ENCODE data around the gene ZBP1. TPM values are rescaled to one million over a fixed set of nuclear protein-coding genes. Genes with fewer than 3 reads are reported as not detected.

Gene ZBP1
- total RNA-seq, 1 experiment from 2014 or later: not detected

DNA sequence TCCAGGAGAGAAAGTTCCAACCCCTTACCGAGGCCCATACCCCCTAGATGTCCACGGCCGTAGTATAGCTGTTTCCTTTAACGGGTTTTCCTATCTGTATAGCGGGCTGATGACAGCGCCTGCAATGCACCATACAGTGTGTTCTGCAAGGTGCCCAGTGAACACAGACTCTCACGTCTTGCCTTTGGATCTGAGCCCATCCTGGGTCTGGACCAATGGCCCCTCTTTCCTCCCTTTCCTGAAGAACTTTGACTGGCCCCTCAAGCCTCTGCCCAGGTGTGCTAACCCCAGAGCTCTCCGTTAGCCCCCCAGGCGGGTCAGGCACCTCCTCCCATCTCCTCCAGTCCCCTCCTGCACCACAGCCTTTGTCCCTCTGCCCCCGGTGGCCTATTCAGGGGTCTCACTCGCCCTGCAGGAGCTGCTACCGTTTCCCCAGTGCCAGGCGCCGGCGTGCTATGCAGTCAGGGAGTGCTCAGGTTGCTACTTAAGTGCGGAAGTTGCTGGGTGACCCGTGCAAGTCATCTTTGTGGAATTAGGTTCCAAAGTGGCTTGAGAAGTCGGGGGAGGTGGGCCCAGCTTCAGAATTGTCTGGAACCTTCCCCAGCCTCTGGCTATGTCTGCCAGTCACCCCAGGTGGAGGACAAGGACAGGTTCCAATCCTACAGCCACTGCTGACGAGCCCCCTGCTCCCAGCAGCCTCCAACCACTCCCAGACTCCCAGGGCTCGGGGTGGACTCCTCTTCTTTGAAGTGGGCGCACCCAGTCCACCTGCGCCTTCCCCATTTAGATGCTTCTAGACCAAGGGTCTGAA is 35.0 kb upstream of the ZBP1 start:
- Histone ChIP-seq H3K4me1 (ENCODE audit: insufficient read depth, low read length) (no peaks in the 10 kb centered on the region), H3K36me3 (ENCODE audit: low read depth, low read length) (peaks cover 53% of the 10 kb centered on the region), H3K9ac (ENCODE audit: low read length) (no peak overlapping the region), H3K27ac (ENCODE audit: low read length) (no peak overlapping the region), H3F3A (ENCODE audit: low read length, unreplicated experiment) (no peaks in the 10 kb centered on the region), H3K9me3 (ENCODE audit: low read length) (no peaks in the 10 kb centered on the region), H3K9me2 (replicated peaks; ENCODE audit: low read length) (no peaks in the 10 kb centered on the region), H3K27me3 (ENCODE audit: low read length) (no peaks in the 10 kb centered on the region), H3K79me2 (ENCODE audit: low read length) (peaks cover 11% of the 10 kb centered on the region), H4K20me1 (ENCODE audit: low read length) (no peaks in the 10 kb centered on the region), H3K4me3 (ENCODE audit: low read length) (no peak overlapping the region), H2AFZ (ENCODE audit: low read length) (no peak overlapping the region), H3K4me2 (ENCODE audit: low read length) (no peak overlapping the region)
- intact Hi-C loops (cut with micrococcal nuclease): loop anchor here (1.0 to 2.0 kb wide), 4 partner anchors 32 to 554 kb away; no protein-coding TSS in a partner anchor
- CTCF ChIA-PET: interaction anchor here (0.7 to 0.9 kb wide), 2 partner anchors 54 to 56 kb away, joined by 3 to 12 read pairs; no protein-coding TSS in a partner anchor
- POLR2A ChIA-PET (ENCODE audit: unreplicated experiment): no interaction called here
- no TSS peak for BruUV-seq (replicated peaks)
- no peak for ATAC-seq
- DNase-seq: peak; percentile 10
- TF ChIP-seq EZH2 (IDR thresholded peaks at IDR 0.05; ENCODE audit: low read length, unreplicated experiment) (no peak), EZH2phosphoT487 (IDR thresholded peaks at IDR 0.05; ENCODE audit: borderline replicate concordance, low read length) (no peak)
- TF ChIP-seq, protein P1, sequence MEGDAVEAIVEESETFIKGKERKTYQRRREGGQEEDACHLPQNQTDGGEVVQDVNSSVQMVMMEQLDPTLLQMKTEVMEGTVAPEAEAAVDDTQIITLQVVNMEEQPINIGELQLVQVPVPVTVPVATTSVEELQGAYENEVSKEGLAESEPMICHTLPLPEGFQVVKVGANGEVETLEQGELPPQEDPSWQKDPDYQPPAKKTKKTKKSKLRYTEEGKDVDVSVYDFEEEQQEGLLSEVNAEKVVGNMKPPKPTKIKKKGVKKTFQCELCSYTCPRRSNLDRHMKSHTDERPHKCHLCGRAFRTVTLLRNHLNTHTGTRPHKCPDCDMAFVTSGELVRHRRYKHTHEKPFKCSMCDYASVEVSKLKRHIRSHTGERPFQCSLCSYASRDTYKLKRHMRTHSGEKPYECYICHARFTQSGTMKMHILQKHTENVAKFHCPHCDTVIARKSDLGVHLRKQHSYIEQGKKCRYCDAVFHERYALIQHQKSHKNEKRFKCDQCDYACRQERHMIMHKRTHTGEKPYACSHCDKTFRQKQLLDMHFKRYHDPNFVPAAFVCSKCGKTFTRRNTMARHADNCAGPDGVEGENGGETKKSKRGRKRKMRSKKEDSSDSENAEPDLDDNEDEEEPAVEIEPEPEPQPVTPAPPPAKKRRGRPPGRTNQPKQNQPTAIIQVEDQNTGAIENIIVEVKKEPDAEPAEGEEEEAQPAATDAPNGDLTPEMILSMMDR (conservative IDR thresholded peaks at IDR 0.05; ENCODE audit: low read depth, low read length): no peak

DNA sequence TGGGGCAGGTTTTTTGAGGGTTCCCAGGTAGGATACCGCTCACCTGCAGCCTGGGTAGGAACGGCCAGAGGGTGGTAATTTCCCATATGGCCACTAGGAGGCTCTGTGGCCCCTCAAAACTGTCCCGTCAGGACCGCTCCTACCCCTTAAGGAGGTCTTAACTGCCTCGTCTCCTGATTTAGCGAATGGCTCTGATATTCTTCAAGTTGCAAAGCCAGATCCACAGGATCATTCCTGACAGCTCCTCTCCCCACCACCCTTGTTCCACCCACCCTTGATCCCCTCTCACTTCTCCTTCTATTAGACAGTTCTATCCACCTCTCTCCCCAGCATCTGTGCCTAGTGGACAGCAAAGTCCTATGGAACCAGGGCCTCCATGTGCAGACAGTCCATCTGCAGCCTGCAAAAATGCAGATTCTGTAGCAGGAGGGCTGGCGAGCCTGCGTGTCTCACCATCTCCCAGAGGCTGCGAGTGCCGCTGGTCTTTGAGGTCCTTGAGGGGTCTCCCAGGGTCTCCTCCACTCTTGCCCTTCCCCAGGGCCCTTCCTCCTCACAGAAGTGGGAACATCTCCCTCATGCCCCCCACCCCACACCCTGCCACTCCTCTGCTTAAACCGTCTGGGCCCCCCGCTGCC is 34.3 kb upstream of the ZBP1 start:
- H3K79me2 ChIP-seq (ENCODE audit: low read length): peaks cover 4% of the 10 kb centered on the region; the same call in 1 of the 2 replicates
- intact Hi-C loops (cut with micrococcal nuclease): loop anchor here (1.0 to 2.0 kb wide), 4 partner anchors 32 to 555 kb away; no protein-coding TSS in a partner anchor
- H3K9me2 ChIP-seq (replicated peaks; ENCODE audit: low read length): no peaks in the 10 kb centered on the region
- CTCF ChIA-PET: interaction anchor here (0.7 to 1.5 kb wide), 6 partner anchors 32 to 432 kb away, joined by 3 to 12 read pairs (median 4); no protein-coding TSS in a partner anchor
- H3F3A ChIP-seq (ENCODE audit: low read length, unreplicated experiment): no peaks in the 10 kb centered on the region
- POLR2A ChIA-PET (ENCODE audit: unreplicated experiment): no interaction called here
- no peak overlapping the region for H3K27ac ChIP-seq (ENCODE audit: low read length)
- no TSS peak for BruUV-seq (replicated peaks)
- no peak overlapping the region for H3K9ac ChIP-seq (ENCODE audit: low read length)
- H3K9me3 ChIP-seq (ENCODE audit: low read length): no peaks in the 10 kb centered on the region
- TF ChIP-seq EZH2phosphoT487 (IDR thresholded peaks at IDR 0.05; ENCODE audit: borderline replicate concordance, low read length): no peak
- TF ChIP-seq, protein P1 (conservative IDR thresholded peaks at IDR 0.05; ENCODE audit: low read depth, low read length): peak; percentile 98
- TF ChIP-seq EZH2 (IDR thresholded peaks at IDR 0.05; ENCODE audit: low read length, unreplicated experiment): no peak
- H4K20me1 ChIP-seq (ENCODE audit: low read length): no peaks in the 10 kb centered on the region
- no peak overlapping the region for H3K4me2 ChIP-seq (ENCODE audit: low read length)
- H3K27me3 ChIP-seq (ENCODE audit: low read length): no peaks in the 10 kb centered on the region
- peaks cover 52% of the 10 kb centered on the region for H3K36me3 ChIP-seq (ENCODE audit: low read depth, low read length)
- H3K4me3 ChIP-seq (ENCODE audit: low read length): no peak overlapping the region
- H2AFZ ChIP-seq (ENCODE audit: low read length): no peak overlapping the region
- H3K4me1 ChIP-seq (ENCODE audit: insufficient read depth, low read length): no peaks in the 10 kb centered on the region
- DNase-seq: peak; percentile 79
- peak; percentile 94 for ATAC-seq
